HG03095 (cell line): ENCODE measurements around the gene SORBS1.

ENCODE experiments used
- ATAC-seq: cut with Tn5 transposase; IDR thresholded peaks from one replicate; pipeline ENCODE4 v1.9.1; 2021; ENCODE audit warnings: moderate library complexity; ENCODE audit not compliant: unreplicated experiment

The SORBS1 gene

DNA sequence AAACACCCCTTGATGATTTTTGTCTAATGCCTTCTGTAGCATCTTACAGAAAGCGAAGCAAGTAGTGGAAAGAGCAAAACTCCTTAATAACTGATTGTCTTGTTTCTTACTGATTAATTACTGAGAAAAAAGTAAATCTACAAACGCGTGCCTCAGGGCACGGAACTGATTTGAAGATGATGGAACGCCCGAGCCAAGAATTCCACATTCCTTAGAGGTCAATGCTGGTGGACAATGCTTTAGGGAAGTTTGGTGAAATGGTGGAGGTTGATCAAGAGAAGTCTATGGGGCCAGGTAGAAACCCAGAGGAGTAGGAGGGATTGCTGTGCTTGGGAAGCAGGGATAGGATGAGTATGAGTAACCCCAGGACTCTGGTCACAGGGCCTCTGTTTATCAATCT lies 5.0 kb upstream of the SORBS1 start:
- ATAC-seq = no peak

- ATAC-seq = no peak
These were observed 4.2 kb upstream of the SORBS1 start for GRCh38 chr10:95565336-95565735.

GRCh38 chr10:95564291-95564690 lies 3.1 kb upstream of the SORBS1 start:
- no peak for ATAC-seq

- ATAC-seq = no peak
These were observed 1.3 kb upstream of the SORBS1 start for GRCh38 chr10:95562341-95562965.

- ATAC-seq = no peak
These were observed 650 bp upstream of the SORBS1 start for GRCh38 chr10:95561864-95562177.

- no peak for ATAC-seq
These were observed 644 bp downstream of the SORBS1 start for GRCh38 chr10:95560278-95561176.

GRCh38 chr10:95559896-95560277 lies 1.3 kb downstream of the SORBS1 start:
- ATAC-seq = no peak

GRCh38 chr10:95559471-95559870 lies 1.7 kb downstream of the SORBS1 start:
- ATAC-seq = no peak

DNA sequence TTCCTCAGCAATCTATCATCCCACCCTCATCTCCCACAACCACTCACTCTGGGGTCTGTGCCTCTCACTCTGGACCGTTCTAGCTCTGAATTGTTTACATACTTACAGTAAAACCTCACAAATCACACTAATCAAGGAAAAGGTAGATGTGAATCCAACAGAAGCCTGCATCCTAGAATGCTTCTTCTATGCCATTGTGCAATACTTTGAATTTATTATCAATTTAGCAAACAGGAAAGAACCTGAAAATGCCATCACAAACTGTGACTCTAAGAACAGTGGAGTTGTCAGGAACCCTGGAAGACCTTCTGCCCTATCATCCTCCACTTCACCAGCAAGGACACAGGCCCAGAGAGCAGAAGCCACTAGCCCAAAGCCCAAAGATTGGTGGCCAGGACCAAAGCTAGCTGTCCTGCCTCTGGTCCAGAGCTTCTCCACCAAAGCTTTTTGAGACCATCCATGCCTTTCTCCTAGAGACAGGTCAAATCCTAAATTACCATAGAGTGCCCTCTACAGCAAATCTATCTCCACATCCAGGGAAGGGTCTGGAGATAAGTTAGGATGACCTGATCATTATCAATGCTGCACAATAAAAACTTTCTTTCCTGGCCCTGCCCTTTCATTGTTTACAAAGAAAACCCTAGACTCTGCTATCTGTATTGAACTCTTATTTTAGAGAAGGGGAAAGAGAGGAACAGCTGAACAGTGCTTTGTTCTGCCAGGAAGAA lies 2.4 kb downstream of the SORBS1 start:
- no peak for ATAC-seq

- no peak for ATAC-seq
These were observed 4.0 kb downstream of the SORBS1 start for GRCh38 chr10:95556994-95557767.

DNA sequence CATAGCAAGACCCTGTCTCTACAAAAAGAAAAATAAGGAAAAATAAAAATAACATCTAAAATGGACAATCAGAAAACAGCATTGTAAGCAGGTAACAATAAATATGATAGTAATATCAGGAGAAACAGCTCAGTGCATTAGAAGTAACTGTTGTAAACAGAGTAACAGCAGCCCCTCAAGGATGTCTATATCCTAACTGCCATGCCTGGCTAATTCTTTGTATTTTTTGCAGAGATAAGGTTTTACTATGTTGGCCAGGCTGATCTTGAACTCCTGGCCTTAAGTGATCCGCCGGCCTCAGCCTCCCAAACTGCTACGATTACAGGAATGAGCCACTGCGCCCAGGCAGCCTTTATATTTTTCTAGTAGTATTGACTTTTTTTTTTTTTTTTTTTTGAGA lies 7.5 kb downstream of the SORBS1 start:
- no peak for ATAC-seq

DNA sequence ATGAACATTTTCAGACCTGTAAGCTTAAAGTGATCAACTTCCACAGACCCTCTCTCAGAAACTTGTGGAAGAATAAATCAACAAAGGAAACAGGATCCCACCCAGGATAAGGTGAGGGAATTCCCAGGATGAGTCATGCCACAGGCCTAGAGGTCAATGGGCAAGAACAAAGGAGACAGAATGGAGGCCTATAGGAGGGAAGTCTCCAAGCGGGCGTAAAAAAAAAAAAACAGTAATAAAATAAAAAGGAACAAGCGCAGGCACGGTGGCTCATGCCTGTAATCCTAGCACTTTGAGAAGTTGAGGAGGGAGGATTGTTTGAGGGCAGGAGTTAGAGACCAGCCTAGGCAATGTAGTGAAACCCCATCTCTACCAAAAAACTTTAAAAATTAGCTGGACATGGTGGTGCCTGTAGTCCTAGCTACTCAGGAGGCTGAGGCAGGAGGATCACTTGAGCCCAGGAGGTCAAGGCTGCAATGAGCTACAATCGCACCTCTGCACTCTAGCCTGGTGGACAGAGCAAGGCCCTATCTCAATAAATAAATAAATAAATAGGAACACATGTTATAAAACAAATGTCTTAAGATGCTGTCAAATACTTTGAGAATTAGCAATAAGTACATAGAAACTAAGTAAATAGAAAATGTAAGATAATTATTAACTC lies 8.4 kb downstream of the SORBS1 start:
- no peak for ATAC-seq

- ATAC-seq = no peak
These were observed 11.0 kb downstream of the SORBS1 start for GRCh38 chr10:95550073-95550672.

- no peak for ATAC-seq
These were observed 13.3 kb downstream of the SORBS1 start for GRCh38 chr10:95547791-95548435.

DNA sequence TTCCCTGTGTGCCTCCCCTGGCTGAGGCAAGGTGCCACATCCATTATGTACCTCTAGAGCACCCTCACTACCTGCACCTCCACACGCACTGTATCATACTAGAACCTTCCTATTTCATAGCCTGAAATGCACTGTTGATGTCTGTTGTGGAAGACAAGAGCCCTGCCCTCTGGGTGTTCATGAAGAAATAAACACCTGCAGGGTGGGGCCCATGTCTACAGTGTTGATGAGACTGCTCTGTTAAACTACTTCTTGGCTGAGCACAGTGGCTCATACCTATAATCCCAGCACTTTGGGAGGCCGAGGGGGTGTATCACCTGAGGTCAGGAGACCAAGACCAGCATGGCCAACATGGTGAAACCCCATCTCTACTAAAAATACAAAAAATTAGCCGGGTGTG lies 14.0 kb downstream of the SORBS1 start:
- no peak for ATAC-seq

- ATAC-seq = no peak
These were observed 15.2 kb downstream of the SORBS1 start for GRCh38 chr10:95545981-95546380.

DNA sequence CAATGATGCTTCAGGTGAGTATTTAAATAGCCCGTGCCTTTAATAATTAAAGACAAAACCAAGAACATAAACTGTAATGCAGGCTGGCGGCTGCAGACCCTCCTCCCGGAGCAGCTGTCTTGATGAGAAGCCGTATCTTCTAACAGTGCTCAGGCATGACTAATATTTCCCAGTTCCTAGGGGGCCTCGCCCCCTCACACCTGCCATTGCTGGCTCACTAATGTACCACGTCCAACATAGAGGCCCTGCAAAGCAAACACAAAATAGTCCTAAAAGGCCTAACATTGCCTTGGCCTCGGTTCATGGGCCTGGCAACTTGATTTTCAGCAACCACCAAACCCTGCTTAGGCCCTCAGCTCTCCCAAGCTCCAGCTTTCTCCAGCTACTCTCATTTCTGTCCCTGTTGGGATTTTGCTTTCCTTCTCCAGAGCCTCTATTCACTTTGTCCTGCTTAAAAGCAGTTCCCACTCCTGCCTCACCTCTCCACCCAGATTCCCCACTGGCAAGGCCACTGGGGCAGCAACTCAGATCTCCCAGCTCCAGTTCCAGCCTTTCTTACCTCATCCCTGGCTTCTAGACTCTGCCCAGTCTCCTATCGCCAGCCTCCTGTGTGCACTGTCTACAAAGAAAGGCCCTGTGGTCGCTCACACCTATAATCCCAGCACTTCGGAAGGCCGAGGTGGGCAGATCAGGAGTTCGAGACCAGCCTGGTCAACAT lies 16.2 kb downstream of the SORBS1 start:
- no peak for ATAC-seq

GRCh38 chr10:95543459-95543858 lies 17.7 kb downstream of the SORBS1 start:
- no peak for ATAC-seq

DNA sequence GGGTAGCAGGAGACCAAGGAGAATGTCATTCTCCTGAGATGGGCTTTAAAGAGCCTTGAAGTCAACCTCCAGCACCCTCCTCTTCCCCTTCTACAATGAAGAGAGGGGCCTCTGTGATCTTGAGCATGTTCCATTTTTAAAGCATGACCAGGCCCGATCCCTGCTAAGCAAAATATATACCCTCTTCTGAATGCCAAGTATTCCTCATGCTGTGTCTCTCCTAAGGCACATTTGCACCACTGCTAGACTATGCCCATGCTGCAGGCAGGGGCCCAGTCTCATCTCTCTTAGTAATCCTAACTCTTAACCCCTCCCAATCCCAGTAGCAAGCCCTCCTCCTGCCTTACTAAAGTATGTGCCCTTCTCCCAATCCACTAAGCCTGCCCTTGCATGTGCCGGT lies 18.4 kb downstream of the SORBS1 start:
- no peak for ATAC-seq
